ENCODE data around the gene DDA1.
"Not testable (repeated sequence)": the region's sequence is repeated elsewhere in the genome, so short reads cannot be mapped to it uniquely, and the experiment has no call there.

Gene DDA1

DNA sequence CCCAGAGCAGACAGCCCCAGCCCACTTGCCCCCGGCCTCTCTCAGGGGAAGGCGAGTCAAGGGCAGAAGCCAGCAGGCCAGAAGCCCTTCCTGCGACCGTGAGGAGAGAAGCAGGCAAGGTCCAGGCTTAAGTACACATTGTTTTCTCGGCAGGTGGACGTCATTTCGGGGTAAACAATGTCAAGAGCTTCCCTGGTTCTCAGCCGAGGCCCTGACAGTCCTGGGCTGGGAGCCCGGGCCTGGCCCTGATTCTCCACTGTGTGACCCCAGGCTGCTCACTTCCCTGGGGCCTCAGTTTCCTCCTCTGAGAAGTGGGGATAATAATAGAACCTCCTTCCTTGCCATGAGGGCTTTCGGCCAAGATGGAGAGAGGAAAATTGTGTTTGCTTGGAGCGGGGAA, 48.4 kb downstream of the DDA1 start:
- H3K36me3 ChIP-seq (ENCODE audit: insufficient read depth, low read length), result no peaks in the 10 kb centered on the region
- no peaks in the 10 kb centered on the region for H3K79me2 ChIP-seq (ENCODE audit: insufficient read depth, low read length)
- ATAC-seq (ENCODE audit: insufficient read depth, low read depth) (no peak), DNase-seq (no peak)
- no peak overlapping the region for H3K4me3 ChIP-seq (ENCODE audit: low read depth in 1 of 2, low read length in 2 of 2)
- H2AFZ ChIP-seq (ENCODE audit: low read depth, low read length), result no peak overlapping the region
- no peak for TF ChIP-seq EZH2 (IDR thresholded peaks at IDR 0.05; ENCODE audit: borderline replicate concordance, low read depth, low read length, severe bottlenecking)
- TF ChIP-seq, protein P1, sequence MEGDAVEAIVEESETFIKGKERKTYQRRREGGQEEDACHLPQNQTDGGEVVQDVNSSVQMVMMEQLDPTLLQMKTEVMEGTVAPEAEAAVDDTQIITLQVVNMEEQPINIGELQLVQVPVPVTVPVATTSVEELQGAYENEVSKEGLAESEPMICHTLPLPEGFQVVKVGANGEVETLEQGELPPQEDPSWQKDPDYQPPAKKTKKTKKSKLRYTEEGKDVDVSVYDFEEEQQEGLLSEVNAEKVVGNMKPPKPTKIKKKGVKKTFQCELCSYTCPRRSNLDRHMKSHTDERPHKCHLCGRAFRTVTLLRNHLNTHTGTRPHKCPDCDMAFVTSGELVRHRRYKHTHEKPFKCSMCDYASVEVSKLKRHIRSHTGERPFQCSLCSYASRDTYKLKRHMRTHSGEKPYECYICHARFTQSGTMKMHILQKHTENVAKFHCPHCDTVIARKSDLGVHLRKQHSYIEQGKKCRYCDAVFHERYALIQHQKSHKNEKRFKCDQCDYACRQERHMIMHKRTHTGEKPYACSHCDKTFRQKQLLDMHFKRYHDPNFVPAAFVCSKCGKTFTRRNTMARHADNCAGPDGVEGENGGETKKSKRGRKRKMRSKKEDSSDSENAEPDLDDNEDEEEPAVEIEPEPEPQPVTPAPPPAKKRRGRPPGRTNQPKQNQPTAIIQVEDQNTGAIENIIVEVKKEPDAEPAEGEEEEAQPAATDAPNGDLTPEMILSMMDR (IDR thresholded peaks at IDR 0.05; ENCODE audit: borderline replicate concordance, extremely low read depth, low read length, poor library complexity, severe bottlenecking), result no peak
- H3K9me3 ChIP-seq (ENCODE audit: insufficient read depth, low read length, severe bottlenecking), result no peaks in the 10 kb centered on the region
- H3K27me3 ChIP-seq (ENCODE audit: insufficient read depth, low read length, poor library complexity), result no peaks in the 10 kb centered on the region
- no peak overlapping the region for H3K9ac ChIP-seq (ENCODE audit: low read depth, low read length)
- H3K4me1 ChIP-seq (ENCODE audit: insufficient read depth, low read length), result no peaks in the 10 kb centered on the region
- H3K4me2 ChIP-seq (ENCODE audit: insufficient read depth, low read length), result no peak overlapping the region
- no peaks in the 10 kb centered on the region for H4K20me1 ChIP-seq (ENCODE audit: insufficient read depth, low read length)
- H3K27ac ChIP-seq (ENCODE audit: low read length), result no peak overlapping the region

DNA sequence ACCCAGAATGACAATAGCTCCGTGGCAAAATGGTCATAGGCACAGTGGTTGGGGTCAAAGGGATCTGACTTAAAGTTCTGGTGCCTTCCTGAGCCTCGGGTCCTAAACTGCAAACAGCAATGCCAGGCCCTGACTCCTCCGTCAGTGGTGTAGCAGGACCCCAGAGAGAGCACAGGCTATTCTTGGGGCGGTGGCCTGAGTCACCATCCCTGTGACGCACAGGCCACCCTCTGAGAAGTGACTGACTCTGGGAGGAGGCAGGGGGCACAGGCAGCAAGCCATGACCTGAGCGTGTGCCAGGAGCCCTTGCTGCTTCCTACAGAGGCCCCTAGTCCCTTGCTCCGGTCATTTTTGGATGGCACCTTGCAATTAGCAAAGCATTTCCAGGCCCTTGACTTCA, 49.0 kb downstream of the DDA1 start:
- no peaks in the 10 kb centered on the region for H3K36me3 ChIP-seq (ENCODE audit: insufficient read depth, low read length)
- ATAC-seq (ENCODE audit: insufficient read depth, low read depth) (no peak), DNase-seq (no peak)
- no peak overlapping the region for H3K9ac ChIP-seq (ENCODE audit: low read depth, low read length)
- H4K20me1 ChIP-seq (ENCODE audit: insufficient read depth, low read length), result no peaks in the 10 kb centered on the region
- no peak overlapping the region for H2AFZ ChIP-seq (ENCODE audit: low read depth, low read length)
- no peak for TF ChIP-seq EZH2 (IDR thresholded peaks at IDR 0.05; ENCODE audit: borderline replicate concordance, low read depth, low read length, severe bottlenecking)
- TF ChIP-seq, protein P1 (IDR thresholded peaks at IDR 0.05; ENCODE audit: borderline replicate concordance, extremely low read depth, low read length, poor library complexity, severe bottlenecking), result no peak
- no peaks in the 10 kb centered on the region for H3K27me3 ChIP-seq (ENCODE audit: insufficient read depth, low read length, poor library complexity)
- no peak overlapping the region for H3K27ac ChIP-seq (ENCODE audit: low read length)
- no peak overlapping the region for H3K4me3 ChIP-seq (ENCODE audit: low read depth in 1 of 2, low read length in 2 of 2)
- H3K4me2 ChIP-seq (ENCODE audit: insufficient read depth, low read length), result no peak overlapping the region
- no peaks in the 10 kb centered on the region for H3K9me3 ChIP-seq (ENCODE audit: insufficient read depth, low read length, severe bottlenecking)
- H3K4me1 ChIP-seq (ENCODE audit: insufficient read depth, low read length), result no peaks in the 10 kb centered on the region
- H3K79me2 ChIP-seq (ENCODE audit: insufficient read depth, low read length), result no peaks in the 10 kb centered on the region

DNA sequence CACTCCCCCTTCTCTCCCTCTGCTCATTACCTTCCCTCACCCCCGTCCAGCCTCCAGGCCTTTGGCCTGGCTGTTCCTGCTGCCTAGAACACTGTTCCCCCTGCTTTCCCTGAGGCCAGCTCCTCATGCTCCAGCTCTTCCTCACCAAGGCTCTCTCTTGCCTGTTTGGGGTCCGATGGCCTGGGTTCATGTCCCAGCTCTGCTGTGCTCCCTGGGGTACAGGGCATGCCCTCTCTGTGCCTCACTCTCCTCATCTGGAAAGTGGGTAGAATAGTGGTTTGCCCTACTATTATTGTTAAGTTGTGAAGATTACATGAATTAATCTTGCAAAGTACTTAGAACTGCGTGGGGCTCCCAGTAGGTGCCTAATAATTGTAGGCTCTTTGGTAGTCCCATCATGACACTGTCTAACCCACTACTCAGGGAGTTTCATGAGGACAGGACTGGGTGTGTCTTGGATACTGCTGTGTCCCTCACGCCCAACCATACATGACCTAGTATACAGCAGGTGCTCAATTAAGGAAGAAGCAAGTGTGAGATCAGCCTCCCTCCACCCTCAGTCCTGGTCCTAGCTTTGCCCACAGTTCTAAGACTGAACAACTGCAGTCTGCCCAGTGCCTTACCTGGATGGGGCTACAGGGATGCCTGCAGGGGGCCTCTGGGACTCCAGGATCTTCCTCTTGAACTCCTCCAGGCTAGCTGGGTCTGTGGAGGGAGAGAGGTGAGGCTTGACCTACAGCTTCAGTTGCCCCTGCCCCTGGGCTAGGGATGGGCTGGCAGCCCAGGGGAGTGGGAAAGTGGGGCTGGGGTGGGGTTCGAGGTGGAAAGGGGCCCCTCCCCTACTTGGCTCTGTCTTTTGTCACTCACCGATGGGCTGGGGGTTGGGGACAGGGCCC, 50.8 kb downstream of the DDA1 start:
- no peaks in the 10 kb centered on the region for H3K36me3 ChIP-seq (ENCODE audit: insufficient read depth, low read length)
- no peak for ATAC-seq (ENCODE audit: insufficient read depth, low read depth)
- H3K9me3 ChIP-seq (ENCODE audit: insufficient read depth, low read length, severe bottlenecking), result no peaks in the 10 kb centered on the region
- no peak overlapping the region for H3K27ac ChIP-seq (ENCODE audit: low read length)
- TF ChIP-seq EZH2 (IDR thresholded peaks at IDR 0.05; ENCODE audit: borderline replicate concordance, low read depth, low read length, severe bottlenecking), result no peak
- TF ChIP-seq, protein P1 (IDR thresholded peaks at IDR 0.05; ENCODE audit: borderline replicate concordance, extremely low read depth, low read length, poor library complexity, severe bottlenecking), result no peak
- no peaks in the 10 kb centered on the region for H4K20me1 ChIP-seq (ENCODE audit: insufficient read depth, low read length)
- no peaks in the 10 kb centered on the region for H3K4me1 ChIP-seq (ENCODE audit: insufficient read depth, low read length)
- no peak overlapping the region for H2AFZ ChIP-seq (ENCODE audit: low read depth, low read length)
- no peak overlapping the region for H3K4me3 ChIP-seq (ENCODE audit: low read depth in 1 of 2, low read length in 2 of 2)
- DNase-seq, result no peak
- H3K27me3 ChIP-seq (ENCODE audit: insufficient read depth, low read length, poor library complexity), result no peaks in the 10 kb centered on the region
- H3K79me2 ChIP-seq (ENCODE audit: insufficient read depth, low read length), result no peaks in the 10 kb centered on the region
- H3K4me2 ChIP-seq (ENCODE audit: insufficient read depth, low read length), result no peak overlapping the region
- no peak overlapping the region for H3K9ac ChIP-seq (ENCODE audit: low read depth, low read length)

DNA sequence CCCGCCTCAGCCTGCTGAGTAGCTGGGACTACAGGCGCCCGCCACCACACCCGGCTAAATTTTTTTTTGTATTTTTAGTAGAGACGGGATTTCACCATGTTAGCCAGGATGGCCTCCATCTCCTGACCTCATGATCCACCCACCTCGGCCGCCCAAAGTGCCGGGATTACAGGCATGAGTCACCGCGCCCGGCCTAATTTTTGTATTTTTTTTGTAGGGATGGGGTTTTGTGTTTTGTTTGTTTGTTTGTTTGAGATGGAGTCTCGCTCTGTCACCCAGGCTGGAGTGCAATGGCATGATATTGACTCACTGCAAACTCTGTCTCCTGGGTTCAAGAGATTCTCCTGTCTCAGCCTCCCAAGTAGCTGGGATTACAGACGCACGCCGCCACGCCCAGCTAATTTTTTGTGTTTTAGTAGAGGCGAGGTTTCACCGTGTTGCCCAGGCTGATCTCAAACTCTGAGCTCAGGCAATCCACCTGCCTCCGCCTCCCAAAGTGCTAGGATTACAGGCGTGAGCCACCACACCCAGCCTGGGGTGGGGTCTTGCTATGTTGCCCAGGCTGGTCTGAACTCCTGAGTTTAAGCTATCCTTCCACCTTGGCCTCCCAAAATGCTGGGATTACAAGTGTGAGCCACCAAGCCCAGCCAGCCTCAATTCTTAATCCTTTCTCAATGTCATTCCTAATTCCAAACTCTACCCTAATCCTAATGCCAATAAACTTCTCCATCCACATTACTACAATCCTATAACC, 54.7 kb downstream of the DDA1 start:
- H3K36me3 ChIP-seq (ENCODE audit: insufficient read depth, low read length); H3K27me3 ChIP-seq (ENCODE audit: insufficient read depth, low read length, poor library complexity); DNase-seq; H3K9me3 ChIP-seq (ENCODE audit: insufficient read depth, low read length, severe bottlenecking); H3K9ac ChIP-seq (ENCODE audit: low read depth, low read length); ATAC-seq (ENCODE audit: insufficient read depth, low read depth); H3K79me2 ChIP-seq (ENCODE audit: insufficient read depth, low read length); H3K4me2 ChIP-seq (ENCODE audit: insufficient read depth, low read length); H4K20me1 ChIP-seq (ENCODE audit: insufficient read depth, low read length); H3K27ac ChIP-seq (ENCODE audit: low read length); H3K4me3 ChIP-seq (ENCODE audit: low read depth in 1 of 2, low read length in 2 of 2); H3K4me1 ChIP-seq (ENCODE audit: insufficient read depth, low read length); H2AFZ ChIP-seq (ENCODE audit: low read depth, low read length): not testable (repeated sequence)
